Dedifferentiated amniotic fluid mesenchymal stem cell (primary cell): ENCODE measurements around the gene FANCC.

Experiments
- DNase-seq: peaks from one replicate; pipeline ENCODE4 v3.0.0-alpha.2; 2016; ENCODE audit errors: extremely low spot score

FANCC gene

GRCh38 chr9:95189251-95190098 is 128.0 kb downstream of the FANCC start:
- peak; percentile 77 for DNase-seq

GRCh38 chr9:95188459-95188858 is 129.1 kb downstream of the FANCC start:
- DNase-seq = no peak

DNA sequence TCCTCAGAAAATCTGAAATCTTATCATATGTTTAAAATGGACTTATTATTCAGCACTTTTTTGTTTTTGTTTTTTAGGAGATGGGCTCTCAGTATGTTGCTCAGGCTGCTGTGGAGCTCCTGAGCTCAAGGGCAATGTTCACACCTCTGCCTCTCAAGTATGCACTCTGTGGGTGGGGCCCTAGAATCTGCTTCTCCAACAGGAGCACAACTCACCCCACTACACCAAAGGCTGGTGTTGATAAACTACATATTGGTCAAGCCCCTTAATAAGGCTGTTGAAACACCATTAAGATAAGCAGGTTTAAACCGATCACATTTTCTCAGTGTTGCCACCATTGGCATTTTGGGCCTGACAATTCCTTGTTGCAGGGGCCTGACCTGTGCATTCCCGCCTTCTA is 131.6 kb downstream of the FANCC start:
- DNase-seq = no peak

DNA sequence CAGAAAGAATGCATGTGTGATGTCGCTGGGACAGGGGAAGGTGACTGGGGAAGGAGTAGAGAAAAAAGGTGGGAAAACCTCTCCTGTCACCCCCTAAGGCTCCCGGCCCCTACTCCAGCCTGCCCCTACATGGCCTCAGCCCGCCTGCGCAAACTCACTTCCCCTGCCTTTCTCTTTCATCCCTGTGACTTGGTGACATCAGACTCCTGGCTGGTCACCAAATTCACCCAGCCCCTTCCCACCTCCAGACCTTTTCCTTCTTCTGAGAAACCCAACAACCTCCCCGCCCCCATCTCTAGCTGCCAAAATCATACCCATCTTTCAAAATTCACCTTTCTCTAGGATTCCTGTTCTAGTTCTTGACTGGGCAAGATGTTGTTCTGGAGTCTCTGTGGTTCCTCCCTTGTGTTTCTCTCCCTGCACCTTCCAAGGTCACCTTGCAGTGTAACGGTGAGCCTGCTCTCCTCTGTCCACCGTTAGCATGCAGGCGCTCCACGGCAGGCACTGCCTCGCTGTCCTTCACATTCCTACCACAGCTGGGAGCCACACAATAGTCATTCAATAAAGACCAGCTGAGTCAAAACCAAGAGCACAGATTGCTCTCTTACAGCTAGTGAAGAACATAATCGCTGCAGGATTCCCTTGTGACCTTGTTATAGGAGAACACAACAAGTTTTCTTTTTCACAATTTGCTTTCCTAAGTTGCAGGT is 134.5 kb downstream of the FANCC start:
- no peak for DNase-seq

GRCh38 chr9:95181835-95182234 is 135.7 kb downstream of the FANCC start:
- no peak for DNase-seq

DNA sequence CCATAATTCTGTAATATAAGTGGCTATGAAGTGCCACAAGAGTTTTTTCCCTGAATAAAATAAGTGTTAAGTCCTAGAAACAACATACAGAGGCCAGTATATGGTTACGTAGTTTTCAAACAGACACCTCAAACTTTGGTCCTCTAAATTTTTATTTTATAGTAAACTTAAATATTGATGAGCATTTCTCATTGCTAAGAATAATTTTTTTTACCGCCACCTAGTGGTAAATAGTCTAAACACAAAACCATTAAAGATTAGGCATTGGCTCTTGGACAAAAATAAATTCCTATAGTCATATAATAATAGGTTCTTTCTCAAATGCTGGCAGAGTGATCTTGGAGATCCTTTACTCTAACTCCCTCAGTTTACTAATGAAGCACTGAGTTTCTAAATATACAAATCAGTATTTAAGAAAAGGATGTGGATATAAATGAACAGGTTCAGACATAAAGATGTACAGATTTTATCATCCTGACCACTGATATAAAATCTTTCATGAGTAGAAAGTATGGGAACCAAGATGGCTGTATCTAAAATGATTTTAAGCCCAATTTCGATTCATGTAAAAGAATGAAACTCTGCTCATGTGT is 136.2 kb downstream of the FANCC start:
- DNase-seq = no peak

DNA sequence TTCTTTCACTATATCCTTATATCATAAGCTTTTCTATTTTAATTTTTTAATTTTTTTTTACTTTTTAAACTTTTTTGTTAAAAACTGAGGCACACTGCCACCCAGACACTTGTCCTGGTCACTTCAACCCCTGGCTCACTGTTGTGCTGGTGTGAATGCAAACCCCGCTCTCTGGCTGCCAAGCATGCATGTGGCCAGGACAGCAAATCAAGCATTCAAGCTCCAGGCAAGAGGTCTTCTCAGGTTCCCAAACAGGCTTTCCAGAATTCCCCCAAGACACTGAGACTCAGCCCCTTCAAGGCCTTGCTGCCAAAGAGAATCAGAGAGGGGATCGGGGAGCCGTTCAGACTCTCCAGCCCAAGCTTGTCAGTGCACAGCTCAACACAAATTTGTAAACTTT is 139.9 kb downstream of the FANCC start:
- no peak for DNase-seq

- DNase-seq = no peak
Measured at GRCh38 chr9:95176755-95177319, 140.7 kb downstream of the FANCC start.

GRCh38 chr9:95175523-95175922 is 142.0 kb downstream of the FANCC start:
- DNase-seq = no peak

- no peak for DNase-seq
Measured at GRCh38 chr9:95174038-95174437, 143.5 kb downstream of the FANCC start.

GRCh38 chr9:95171596-95171995 is 145.9 kb downstream of the FANCC start:
- no peak for DNase-seq

GRCh38 chr9:95171001-95171400 is 146.5 kb downstream of the FANCC start:
- peak; percentile 22 for DNase-seq

DNA sequence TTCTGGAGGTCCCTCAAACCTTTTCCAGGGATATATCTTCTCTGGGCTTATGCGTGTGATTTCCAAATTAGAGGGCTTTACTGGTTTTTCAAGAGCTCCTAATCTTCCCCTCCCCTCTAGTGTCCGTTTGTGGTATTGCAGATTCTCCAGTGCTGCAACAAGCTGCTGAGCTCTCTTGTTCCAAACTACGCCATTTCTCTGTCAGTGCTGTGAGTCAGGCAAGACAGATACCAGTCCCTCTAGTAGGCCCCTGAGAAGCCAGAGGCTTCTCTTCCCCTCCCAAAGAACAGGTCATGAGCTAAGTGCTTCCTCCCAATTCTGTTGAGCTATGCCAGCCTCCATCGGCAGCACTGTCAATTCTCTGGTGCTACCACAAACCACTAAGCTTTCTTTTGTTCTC is 149.5 kb downstream of the FANCC start:
- DNase-seq = peak; percentile 94

- no peak for DNase-seq
Measured at GRCh38 chr9:95165004-95165403, 152.5 kb downstream of the FANCC start.

DNA sequence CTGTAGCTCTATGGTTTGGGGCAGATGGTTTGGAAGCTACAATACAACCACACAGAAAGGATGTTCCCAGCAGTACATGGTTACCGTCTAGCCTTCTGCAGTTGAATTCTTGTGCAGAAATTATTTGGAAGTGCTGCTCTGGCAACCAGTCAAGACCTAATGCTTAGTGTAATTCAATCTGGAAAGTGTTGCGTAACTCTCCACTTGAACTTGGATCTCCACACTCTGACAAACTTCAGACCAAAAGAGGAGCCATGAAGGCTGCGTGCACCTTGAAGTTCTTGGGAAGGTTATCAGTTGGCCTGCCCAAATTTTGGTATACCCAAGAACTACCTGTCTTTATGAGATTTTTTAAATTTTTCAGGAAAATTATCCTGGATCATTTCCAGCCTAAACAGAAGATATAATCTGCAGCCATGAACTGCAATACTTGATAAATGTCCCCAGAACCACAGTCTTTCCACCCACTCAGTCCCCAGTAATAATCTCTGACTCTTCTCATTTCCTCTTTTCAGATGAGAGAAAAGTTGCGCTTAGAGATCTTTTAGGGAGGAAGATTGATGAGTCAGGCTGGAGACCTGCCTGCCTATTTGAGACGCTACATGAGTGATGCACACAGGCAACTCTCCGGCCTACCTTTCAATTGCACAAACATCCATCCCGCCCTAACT is 159.9 kb downstream of the FANCC start:
- DNase-seq = no peak

GRCh38 chr9:95156074-95156473 is 161.4 kb downstream of the FANCC start:
- no peak for DNase-seq

DNA sequence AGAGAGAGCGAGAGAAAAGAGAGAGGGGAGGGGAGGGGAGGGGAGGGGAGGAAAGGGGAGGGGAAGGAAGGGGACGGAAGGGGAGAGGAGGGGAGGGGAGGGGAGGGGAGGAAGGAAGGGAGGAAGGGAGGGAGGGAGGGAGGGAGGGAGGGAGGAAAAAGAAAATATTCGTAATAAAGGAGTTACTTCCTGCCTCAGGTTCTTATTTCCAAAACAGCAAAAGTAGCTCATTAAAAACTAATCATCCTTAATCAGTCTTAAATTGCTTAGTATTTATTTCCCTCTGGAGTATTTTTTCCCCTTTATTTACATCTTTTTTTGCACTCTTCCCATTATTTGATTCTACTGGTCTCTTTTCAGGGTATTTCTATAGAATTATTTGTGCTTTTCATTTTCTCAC is 162.3 kb downstream of the FANCC start:
- DNase-seq = no peak

GRCh38 chr9:95150903-95151302 is 166.6 kb downstream of the FANCC start:
- DNase-seq = no peak

- DNase-seq = no peak
Measured at GRCh38 chr9:95148208-95148520, 169.3 kb downstream of the FANCC start.

GRCh38 chr9:95147452-95148207 is 169.9 kb downstream of the FANCC start:
- no peak for DNase-seq
